DMS153 treated with DMSO at 0.1 percent for 48 hours (cell line): Measurements from ENCODE around the gene MGAT5B.
"Not testable (repeated sequence)": the region's sequence is repeated elsewhere in the genome, so short reads cannot be mapped to it uniquely, and the experiment has no call there.

ENCODE experiments used
- DNase-seq: peaks from one replicate; lab custom pipeline; 2025; ENCODE audit not compliant: unreplicated experiment; lab: John Stamatoyannopoulos, UW

MGAT5B gene

GRCh38 chr17:76845541-76846017 is 22.6 kb upstream of the MGAT5B start:
- DNase-seq: no peak

GRCh38 chr17:76847031-76847430 is 21.2 kb upstream of the MGAT5B start:
- DNase-seq: no peak

- DNase-seq: no peak
Measured at GRCh38 chr17:76848670-76849069, 19.5 kb upstream of the MGAT5B start.

GRCh38 chr17:76849160-76849559 is 19.0 kb upstream of the MGAT5B start:
- not testable (repeated sequence) for DNase-seq

- no peak for DNase-seq
Measured at GRCh38 chr17:76852843-76853242, 15.4 kb upstream of the MGAT5B start.

GRCh38 chr17:76855105-76855504 is 13.1 kb upstream of the MGAT5B start:
- no peak for DNase-seq

- no peak for DNase-seq
Measured at GRCh38 chr17:76862079-76862478, 6.1 kb upstream of the MGAT5B start.

GRCh38 chr17:76862494-76862893 is 5.7 kb upstream of the MGAT5B start:
- DNase-seq: no peak

GRCh38 chr17:76864024-76864423 is 4.2 kb upstream of the MGAT5B start:
- no peak for DNase-seq

- no peak for DNase-seq
Measured at GRCh38 chr17:76865174-76865573, 3.0 kb upstream of the MGAT5B start.

GRCh38 chr17:76866203-76866602 is 2.0 kb upstream of the MGAT5B start:
- no peak for DNase-seq

- no peak for DNase-seq
Measured at GRCh38 chr17:76866774-76867577, 1.2 kb upstream of the MGAT5B start.

GRCh38 chr17:76867578-76868175 is 527 bp upstream of the MGAT5B start:
- DNase-seq: no peak

GRCh38 chr17:76868669-76869495 is 678 bp downstream of the MGAT5B start:
- no peak for DNase-seq

- DNase-seq: no peak
Measured at GRCh38 chr17:76869496-76870376, 1.5 kb downstream of the MGAT5B start.

- no peak for DNase-seq
Measured at GRCh38 chr17:76870377-76870714, 2.1 kb downstream of the MGAT5B start.

- no peak for DNase-seq
Measured at GRCh38 chr17:76871668-76872067, 3.5 kb downstream of the MGAT5B start.

- no peak for DNase-seq
Measured at GRCh38 chr17:76872221-76872873, 4.1 kb downstream of the MGAT5B start.

GRCh38 chr17:76872874-76873221 is 4.6 kb downstream of the MGAT5B start:
- no peak for DNase-seq

- DNase-seq: no peak
Measured at GRCh38 chr17:76873856-76874255, 5.7 kb downstream of the MGAT5B start.
